Memory B cell (primary cell): Measurements from ENCODE around the gene LAMB1.

Experiments used
- ATAC-seq: fragments of 150-1000 bp; cut with Tn5 transposase; 2 replicates; pipeline ENCODE4 v1.10.0; 2021; ENCODE audit warnings: low read depth, mild to moderate bottlenecking, moderate library complexity
- DNase-seq, 2 donors: peaks; one replicate each; pipeline ENCODE4 v3.0.0; 2022; ENCODE audit warnings: low spot score in 2 of 2
- H3K27ac Mint-ChIP-seq: one replicate; pipeline ENCODE4 v1.8.0; 2022; ENCODE audit warnings: mild to moderate bottlenecking, moderate library complexity, mixed read lengths
- H3K27me3 Mint-ChIP-seq: one replicate; pipeline ENCODE4 v1.8.0; 2022; ENCODE audit warnings: mixed read lengths
- H3K36me3 Mint-ChIP-seq: one replicate; pipeline ENCODE4 v1.8.0; 2022; ENCODE audit warnings: mild to moderate bottlenecking, mixed read lengths
- H3K4me1 Mint-ChIP-seq: one replicate; pipeline ENCODE4 v1.8.0; 2022; ENCODE audit warnings: mixed read lengths
- H3K4me3 Mint-ChIP-seq: one replicate; pipeline ENCODE4 v1.8.0; 2022; ENCODE audit warnings: mild to moderate bottlenecking, moderate library complexity, mixed read lengths
- H3K9me3 Mint-ChIP-seq: one replicate; pipeline ENCODE4 v1.8.0; 2022; ENCODE audit warnings: mixed read lengths

LAMB1 gene

GRCh38 chr7:108030516-108030915, 27.6 kb upstream of the LAMB1 start:
- peaks cover 8% of the 10 kb centered on the region for H3K27me3 Mint-ChIP-seq
- H3K27ac Mint-ChIP-seq, result no peak overlapping the region
- H3K4me3 Mint-ChIP-seq, result no peak overlapping the region
- no peak for DNase-seq
- no peak for ATAC-seq
- H3K9me3 Mint-ChIP-seq, result no peaks in the 10 kb centered on the region
- H3K36me3 Mint-ChIP-seq, result no peaks in the 10 kb centered on the region
- H3K4me1 Mint-ChIP-seq, result no peaks in the 10 kb centered on the region

- Mint-ChIP-seq H3K27me3 (peaks cover 13% of the 10 kb centered on the region), H3K9me3 (no peaks in the 10 kb centered on the region), H3K4me3 (no peak overlapping the region), H3K27ac (no peak overlapping the region), H3K36me3 (no peaks in the 10 kb centered on the region), H3K4me1 (no peaks in the 10 kb centered on the region)
- ATAC-seq, result no peak
- DNase-seq, result no peak
These were observed 26.1 kb upstream of the LAMB1 start for GRCh38 chr7:108029034-108029433.

- Mint-ChIP-seq H3K27me3 (peaks cover 13% of the 10 kb centered on the region), H3K9me3 (no peaks in the 10 kb centered on the region), H3K27ac (no peak overlapping the region), H3K4me3 (no peak overlapping the region), H3K4me1 (no peaks in the 10 kb centered on the region), H3K36me3 (no peaks in the 10 kb centered on the region)
- DNase-seq, result no peak
- no peak for ATAC-seq
These were observed 25.1 kb upstream of the LAMB1 start for GRCh38 chr7:108028111-108028510.

- no peak for DNase-seq
- H3K4me3 Mint-ChIP-seq, result no peak overlapping the region
- no peak for ATAC-seq
- peaks cover 13% of the 10 kb centered on the region for H3K27me3 Mint-ChIP-seq
- no peaks in the 10 kb centered on the region for H3K9me3 Mint-ChIP-seq
- H3K4me1 Mint-ChIP-seq, result no peaks in the 10 kb centered on the region
- no peaks in the 10 kb centered on the region for H3K36me3 Mint-ChIP-seq
- H3K27ac Mint-ChIP-seq, result no peak overlapping the region
These were observed 24.3 kb upstream of the LAMB1 start for GRCh38 chr7:108027239-108027638.

- no peaks in the 10 kb centered on the region for H3K36me3 Mint-ChIP-seq
- H3K9me3 Mint-ChIP-seq, result no peaks in the 10 kb centered on the region
- ATAC-seq, result no peak
- no peaks in the 10 kb centered on the region for H3K4me1 Mint-ChIP-seq
- H3K27me3 Mint-ChIP-seq, result peaks cover 13% of the 10 kb centered on the region
- no peak overlapping the region for H3K27ac Mint-ChIP-seq
- H3K4me3 Mint-ChIP-seq, result no peak overlapping the region
- DNase-seq, result no peak
These were observed 23.7 kb upstream of the LAMB1 start for GRCh38 chr7:108026647-108027046.

- no peaks in the 10 kb centered on the region for H3K9me3 Mint-ChIP-seq
- H3K27me3 Mint-ChIP-seq, result peaks cover 11% of the 10 kb centered on the region
- H3K4me3 Mint-ChIP-seq, result no peak overlapping the region
- H3K4me1 Mint-ChIP-seq, result no peaks in the 10 kb centered on the region
- ATAC-seq (no peak), DNase-seq (no peak)
- H3K27ac Mint-ChIP-seq, result no peak overlapping the region
- no peaks in the 10 kb centered on the region for H3K36me3 Mint-ChIP-seq
These were observed 23.2 kb upstream of the LAMB1 start for GRCh38 chr7:108026116-108026515.

- H3K9me3 Mint-ChIP-seq, result no peaks in the 10 kb centered on the region
- H3K4me3 Mint-ChIP-seq, result no peak overlapping the region
- H3K27ac Mint-ChIP-seq, result no peak overlapping the region
- H3K36me3 Mint-ChIP-seq, result no peaks in the 10 kb centered on the region
- ATAC-seq (no peak), DNase-seq (no peak)
- peaks cover 2% of the 10 kb centered on the region for H3K4me1 Mint-ChIP-seq
- H3K27me3 Mint-ChIP-seq, result peaks cover 18% of the 10 kb centered on the region
These were observed 21.6 kb upstream of the LAMB1 start for GRCh38 chr7:108024538-108024937.

- DNase-seq (no peak), ATAC-seq (no peak)
- Mint-ChIP-seq H3K27ac (no peak overlapping the region), H3K9me3 (no peaks in the 10 kb centered on the region), H3K4me1 (peaks cover 2% of the 10 kb centered on the region), H3K4me3 (no peak overlapping the region), H3K27me3 (peaks cover 16% of the 10 kb centered on the region), H3K36me3 (no peaks in the 10 kb centered on the region)
These were observed 17.6 kb upstream of the LAMB1 start for GRCh38 chr7:108020585-108020984.

GRCh38 chr7:108018668-108019067, 15.7 kb upstream of the LAMB1 start:
- no peak for ATAC-seq
- Mint-ChIP-seq H3K9me3 (no peaks in the 10 kb centered on the region), H3K27me3 (peaks cover 11% of the 10 kb centered on the region)

GRCh38 chr7:108017776-108018151, 14.8 kb upstream of the LAMB1 start:
- DNase-seq, result no peak
- no peak overlapping the region for H3K4me3 Mint-ChIP-seq
- H3K4me1 Mint-ChIP-seq, result peaks cover 2% of the 10 kb centered on the region
- H3K27me3 Mint-ChIP-seq, result peaks cover 11% of the 10 kb centered on the region
- H3K9me3 Mint-ChIP-seq, result no peaks in the 10 kb centered on the region
- H3K27ac Mint-ChIP-seq, result no peak overlapping the region
- no peak for ATAC-seq
- H3K36me3 Mint-ChIP-seq, result no peaks in the 10 kb centered on the region

More at GRCh38 chr7:108018668-108019067, 15.7 kb upstream of the LAMB1 start:
- no peak for DNase-seq
- Mint-ChIP-seq H3K36me3 (no peaks in the 10 kb centered on the region), H3K27ac (no peak overlapping the region), H3K4me1 (peaks cover 2% of the 10 kb centered on the region), H3K4me3 (no peak overlapping the region)

- no peak overlapping the region for H3K4me3 Mint-ChIP-seq
These were observed 14.1 kb upstream of the LAMB1 start for GRCh38 chr7:108016841-108017775.

GRCh38 chr7:108015740-108016139, 12.8 kb upstream of the LAMB1 start:
- Mint-ChIP-seq H3K4me3 (no peak overlapping the region), H3K36me3 (no peaks in the 10 kb centered on the region), H3K27ac (no peak overlapping the region), H3K27me3 (peaks cover 8% of the 10 kb centered on the region), H3K9me3 (no peaks in the 10 kb centered on the region), H3K4me1 (peaks cover 2% of the 10 kb centered on the region)
- DNase-seq (no peak), ATAC-seq (no peak)

More at GRCh38 chr7:108016841-108017775, 14.1 kb upstream of the LAMB1 start:
- ATAC-seq, result no peak
- no peak for DNase-seq
- peaks cover 2% of the 10 kb centered on the region for H3K4me1 Mint-ChIP-seq
- no peaks in the 10 kb centered on the region for H3K36me3 Mint-ChIP-seq
- peaks cover 11% of the 10 kb centered on the region for H3K27me3 Mint-ChIP-seq
- no peaks in the 10 kb centered on the region for H3K9me3 Mint-ChIP-seq
- H3K27ac Mint-ChIP-seq, result no peak overlapping the region

- no peaks in the 10 kb centered on the region for H3K9me3 Mint-ChIP-seq
- H3K4me3 Mint-ChIP-seq, result no peak overlapping the region
- H3K36me3 Mint-ChIP-seq, result no peaks in the 10 kb centered on the region
- H3K27me3 Mint-ChIP-seq, result peaks cover 6% of the 10 kb centered on the region
- ATAC-seq (no peak), DNase-seq (no peak)
- H3K27ac Mint-ChIP-seq, result no peak overlapping the region
- H3K4me1 Mint-ChIP-seq, result no peaks in the 10 kb centered on the region
These were observed 12.1 kb upstream of the LAMB1 start for GRCh38 chr7:108014747-108015682.

GRCh38 chr7:108014215-108014614, 11.3 kb upstream of the LAMB1 start:
- H3K36me3 Mint-ChIP-seq, result no peaks in the 10 kb centered on the region
- no peaks in the 10 kb centered on the region for H3K4me1 Mint-ChIP-seq
- H3K9me3 Mint-ChIP-seq, result no peaks in the 10 kb centered on the region
- ATAC-seq (no peak), DNase-seq (no peak)
- H3K4me3 Mint-ChIP-seq, result no peak overlapping the region
- peaks cover 2% of the 10 kb centered on the region for H3K27me3 Mint-ChIP-seq
- H3K27ac Mint-ChIP-seq, result no peak overlapping the region
